A549 (cell line): ENCODE results near the gene CYB5B. TPM values are rescaled to one million over a fixed set of nuclear protein-coding genes. Genes with fewer than 3 reads are reported as not detected.

ENCODE experiments used
- ATAC-seq, 2 experiments: fragments of 200-7000 bp in 1 of 2; fragments of >200 bp in 1 of 2; cut with Nextera tagmentation in 1 of 2; cut with Tn5 transposase in 1 of 2; 3 replicates each; pipeline versions ENCODE4 v1.8.0 to v1.9.1; 2018 to 2020; ENCODE audit warnings: mild to moderate bottlenecking in 1 of 2, moderate library complexity in 1 of 2
- CTCF ChIA-PET: fragments of 300-600 bp; sonication (Branson Sonifier 250); formaldehyde crosslinking; extraction: SDS; loops from one replicate; lab custom pipeline; 2021; ENCODE audit warnings: antibody characterized with exemption, inconsistent platforms; lab: Yijun Ruan, JAX
- POLR2A ChIA-PET: fragments of 350-600 bp; formaldehyde crosslinking; extraction: SDS; loops from one replicate; lab custom pipeline; 2021; ENCODE audit warnings: antibody characterized with exemption, inconsistent platforms; lab: Yijun Ruan, JAX
- DNase-seq, 2 experiments: peaks; one replicate each; pipeline versions ENCODE4 v3.0.0 to v3.0.0-alpha.2; 2011 to 2016; ENCODE audit warnings: low read depth in 1 of 2, low spot score in 1 of 2
- FAIRE-seq: peaks from 2 replicates; lab custom pipeline; 2011; peaks lifted over from hg19 to GRCh38; lab: Jason Lieb, UNC
- H3K27ac ChIP-seq, 2 experiments: fragments of >200 bp; sonication (Bioruptor Twin); formaldehyde crosslinking; 3 replicates each; pipeline ENCODE4 v1.5.1; 2016 to 2017
- H3K4me1 ChIP-seq: fragments of >200 bp; sonication (Bioruptor Twin); formaldehyde crosslinking; 3 replicates; pipeline ENCODE4 v1.6.1; 2016
- H3K4me2 ChIP-seq: fragments of >200 bp; sonication (Bioruptor Twin); formaldehyde crosslinking; 3 replicates; pipeline ENCODE4 v1.6.1; 2016
- H3K4me3 ChIP-seq: fragments of >200 bp; sonication (Bioruptor Twin); formaldehyde crosslinking; 3 replicates; pipeline ENCODE4 v1.5.1; 2016
- H3K9me3 ChIP-seq: fragments of >200 bp; sonication (Bioruptor Twin); formaldehyde crosslinking; 3 replicates; pipeline ENCODE4 v1.6.1; 2016
- BHLHE40 ChIP-seq: IDR thresholded peaks from 2 replicates; pipeline ENCODE4 v1.6.1; 2012; ENCODE audit warnings: low read depth, low read length, inconsistent platforms
- CBX2 ChIP-seq: fragments of 200-600 bp; sonication (generic); IDR thresholded peaks from 2 replicates; pipeline ENCODE4 v1.6.1; 2016; ENCODE audit warnings: low read depth, mild to moderate bottlenecking, borderline replicate concordance
- CBX8 ChIP-seq: fragments of 200-600 bp; sonication (generic); IDR thresholded peaks from 2 replicates; pipeline ENCODE4 v1.6.1; 2016
- CHD2 ChIP-seq: fragments of 150-350 bp; IDR thresholded peaks from 2 replicates; pipeline ENCODE4 v1.6.1; 2014; ENCODE audit warnings: low read length; ENCODE audit not compliant: partially characterized antibody
- CHD4 ChIP-seq: fragments of 200-600 bp; sonication (generic); IDR thresholded peaks from 2 replicates; pipeline ENCODE4 v1.6.1; 2016; ENCODE audit warnings: antibody characterized with exemption, mild to moderate bottlenecking, borderline replicate concordance
- EHF ChIP-seq: fragments of 250-450 bp; sonication (Bioruptor Pico); IDR thresholded peaks from 2 replicates; pipeline ENCODE4 v1.5.0; 2020; ENCODE audit warnings: mild to moderate bottlenecking
- EHMT2 ChIP-seq: fragments of 200-600 bp; sonication (generic); IDR thresholded peaks from 2 replicates; pipeline ENCODE4 v1.6.1; 2016; ENCODE audit warnings: antibody characterized with exemption, low read depth, mild to moderate bottlenecking, moderate library complexity
- EP300 ChIP-seq, 2 experiments: fragments of >200 bp; sonication (Bioruptor Twin); formaldehyde crosslinking; IDR thresholded peaks; 2 replicates in 1 of 2; 3 replicates in 1 of 2; pipeline ENCODE4 v1.6.1; 2016 to 2017
- FOSL2 ChIP-seq, 2 experiments: fragments of 450-650 bp in 1 of 2; fragments of >200 bp in 1 of 2; sonication (Bioruptor Twin) in 1 of 2; formaldehyde crosslinking; IDR thresholded peaks; 2 replicates each; pipeline versions ENCODE4 v1.5.0 to v1.6.1; 2016 to 2020; ENCODE audit warnings: mild to moderate bottlenecking in 1 of 2, moderate library complexity in 1 of 2
- GATA3 ChIP-seq: IDR thresholded peaks from 2 replicates; pipeline ENCODE4 v1.6.1; 2012; ENCODE audit warnings: borderline replicate concordance
- HOXA7 ChIP-seq: fragments of 250-450 bp; sonication (Bioruptor Pico); IDR thresholded peaks from 2 replicates; pipeline ENCODE4 v1.5.0; 2020; ENCODE audit warnings: mild to moderate bottlenecking, moderate library complexity
- JUNB ChIP-seq: fragments of >200 bp; sonication (Bioruptor Twin); formaldehyde crosslinking; IDR thresholded peaks from 2 replicates; pipeline ENCODE4 v1.6.1; 2016
- KDM1A ChIP-seq: fragments of 200-600 bp; sonication (generic); IDR thresholded peaks from 2 replicates; pipeline ENCODE4 v1.6.1; 2016; ENCODE audit warnings: low read depth, mild to moderate bottlenecking
- KDM5A ChIP-seq: fragments of 200-600 bp; sonication (generic); IDR thresholded peaks from 2 replicates; pipeline ENCODE4 v1.6.1; 2016; ENCODE audit warnings: antibody characterized with exemption, mild to moderate bottlenecking
- MAFK ChIP-seq: fragments of 450-650 bp; IDR thresholded peaks from 2 replicates; pipeline ENCODE4 v1.6.1; 2014; ENCODE audit not compliant: partially characterized antibody
- MYC ChIP-seq: IDR thresholded peaks from 2 replicates; pipeline ENCODE4 v1.6.1; 2012; ENCODE audit warnings: mild to moderate bottlenecking, inconsistent platforms, low read length, improper control_type of control experiment, borderline replicate concordance
- NPAS2 ChIP-seq: fragments of 250-450 bp; sonication (Bioruptor Pico); IDR thresholded peaks from 2 replicates; pipeline ENCODE4 v1.8.0; 2022; ENCODE audit warnings: mild to moderate bottlenecking, moderate library complexity, borderline replicate concordance
- PHF8 ChIP-seq: fragments of 200-600 bp; sonication (generic); IDR thresholded peaks from 2 replicates; pipeline ENCODE4 v1.6.1; 2016; ENCODE audit warnings: low read depth, mild to moderate bottlenecking, antibody characterized with exemption, moderate library complexity, borderline replicate concordance
- RAD21 ChIP-seq, 2 experiments: fragments of >200 bp in 1 of 2; sonication (Bioruptor Twin) in 1 of 2; formaldehyde crosslinking in 1 of 2; IDR thresholded peaks in 1 of 2; conservative IDR thresholded peaks in 1 of 2; 2 replicates in 1 of 2; 3 replicates in 1 of 2; pipeline ENCODE4 v1.6.1; 2012 to 2018; ENCODE audit warnings: inconsistent platforms in 1 of 2
- RFX5 ChIP-seq: fragments of 450-650 bp; IDR thresholded peaks from 2 replicates; pipeline ENCODE4 v1.7.1; 2014; ENCODE audit warnings: antibody characterized with exemption, mild to moderate bottlenecking, moderate library complexity
- RNF2 ChIP-seq: fragments of 200-600 bp; sonication (generic); IDR thresholded peaks from 2 replicates; pipeline ENCODE4 v1.6.1; 2016; ENCODE audit warnings: low read depth, mild to moderate bottlenecking, antibody characterized with exemption, moderate library complexity, borderline replicate concordance
- SMC3 ChIP-seq: fragments of >200 bp; sonication (Bioruptor Twin); formaldehyde crosslinking; IDR thresholded peaks from 3 replicates; pipeline ENCODE4 v1.6.1; 2018; ENCODE audit warnings: inconsistent platforms
- TFCP2L1 ChIP-seq: fragments of 250-450 bp; sonication (Bioruptor Pico); IDR thresholded peaks from 2 replicates; pipeline ENCODE4 v1.5.0; 2021; ENCODE audit warnings: mild to moderate bottlenecking
- ZFP36 ChIP-seq: fragments of 450-650 bp; IDR thresholded peaks from 2 replicates; pipeline ENCODE4 v1.6.1; 2014; ENCODE audit warnings: borderline replicate concordance; ENCODE audit not compliant: partially characterized antibody
- ZNF302 ChIP-seq: fragments of 250-450 bp; sonication (Bioruptor Pico); IDR thresholded peaks from 2 replicates; pipeline ENCODE4 v1.9.0; 2021; ENCODE audit warnings: inconsistent platforms, mild to moderate bottlenecking, moderate library complexity
- ZSCAN20 ChIP-seq: fragments of 250-450 bp; sonication (Bioruptor Pico); IDR thresholded peaks from 2 replicates; pipeline ENCODE4 v1.8.0; 2022; ENCODE audit warnings: mild to moderate bottlenecking, moderate library complexity
- WGBS: methylation state at CpG from one replicate; pipeline ENCODE4 v1.1.6; 2017; ENCODE audit errors: missing lambda C conversion rate; 5-methylcytosine and 5-hydroxymethylcytosine counted together
- polyA plus RNA-seq, 4 experiments: library from polyadenylated mRNA; depleted of rRNA in 3 of 4; stranded (reverse); fragments of >200 nt; fragmentation: RNase III in 1 of 4; extraction: RNeasy Plus Mini Kit Qiagen cat#74134 plus additional on column Dnase treatment in 1 of 4; gene quantifications; 2 replicates in 3 of 4; 3 replicates in 1 of 4; pipeline ENCODE4 v1.2.3, GENCODE V29; 2011 to 2017
- TF ChIP-seq, protein P1 (sequence below): IDR thresholded peaks from 2 replicates; pipeline ENCODE4 v1.6.1; 2012
- TF ChIP-seq, protein P2 (sequence below): fragments of 250-450 bp; sonication (Bioruptor Pico); IDR thresholded peaks from 2 replicates; pipeline ENCODE4 v1.5.0; 2020; ENCODE audit warnings: low read depth, mild to moderate bottlenecking, moderate library complexity
- TF ChIP-seq, protein P3 (sequence below): fragments of 200-600 bp; sonication (generic); IDR thresholded peaks from 2 replicates; pipeline ENCODE4 v1.6.1; 2016; ENCODE audit warnings: antibody characterized with exemption, mild to moderate bottlenecking, moderate library complexity

Gene CYB5B
- polyA plus RNA-seq, 2 of the 4 experiments (the other 2 are of a cell fraction), result 248 to 477 TPM

DNA sequence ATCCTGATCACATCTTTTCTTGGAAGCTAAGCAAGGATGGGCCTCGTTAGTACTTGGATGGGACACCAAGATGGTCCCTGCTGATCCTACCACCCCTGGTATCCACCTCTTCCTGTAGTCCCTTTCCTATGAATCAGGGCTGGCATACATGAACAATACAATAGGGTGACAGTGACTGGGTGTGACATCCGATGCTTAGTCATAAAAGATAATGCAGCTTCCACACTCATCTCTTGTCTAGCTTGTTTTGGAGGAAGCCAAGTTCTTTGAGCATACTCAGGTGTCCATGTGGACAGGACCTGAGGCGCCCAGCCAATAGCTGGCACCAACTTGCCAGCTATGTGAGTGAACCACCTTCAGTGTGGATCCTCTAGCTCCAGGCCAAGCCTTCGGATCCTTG is 78.8 kb downstream of the CYB5B start (continued):
- TF ChIP-seq FOSL2 (IDR thresholded peaks at IDR 0.05) (no peak), FOSL2 (CRISPR knock-in tag; IDR thresholded peaks at IDR 0.05) (no peak), RNF2 (no peak), CHD2 (no peak), ZSCAN20 (CRISPR knock-in tag) (no peak), KDM5A (no peak), CBX8 (no peak), EHMT2 (no peak), KDM1A (no peak)

- Histone ChIP-seq H3K27ac (no peak overlapping the region), H3K4me2 (no peak overlapping the region), H3K9me3 (no peaks in the 10 kb centered on the region), H3K4me3 (no peak overlapping the region), H3K4me1 (no peaks in the 10 kb centered on the region)
- TF ChIP-seq, protein P1, sequence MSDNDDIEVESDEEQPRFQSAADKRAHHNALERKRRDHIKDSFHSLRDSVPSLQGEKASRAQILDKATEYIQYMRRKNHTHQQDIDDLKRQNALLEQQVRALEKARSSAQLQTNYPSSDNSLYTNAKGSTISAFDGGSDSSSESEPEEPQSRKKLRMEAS, result no peak
- TF ChIP-seq SMC3 (no peak), NPAS2 (no peak), GATA3 (no peak), CBX2 (no peak), KDM5A (no peak), CBX8 (no peak), MAFK (no peak), EHF (CRISPR knock-in tag) (no peak), PHF8 (no peak), EP300 (IDR thresholded peaks at IDR 0.05) (no peak), ZNF302 (CRISPR knock-in tag) (no peak), KDM1A (no peak), ZFP36 (no peak)
- FAIRE-seq, result no peak
- ChIA-PET CTCF (interaction anchor here (1.6 kb wide), 1 partner anchor 112 kb away, joined by 4 read pairs; no protein-coding TSS in a partner anchor), POLR2A (no interaction called here)
- ATAC-seq, result no peak
- WGBS, result 85% methylated on average over 4 of the region's 4 CpGs
- DNase-seq, result no peak
These were observed 83.8 kb downstream of the CYB5B start for GRCh38 chr16:69508033-69508755.

GRCh38 chr16:69509125-69509524 is 84.7 kb downstream of the CYB5B start:
- POLR2A ChIA-PET, result no interaction called here
- 73% methylated on average over 5 of the region's 5 CpGs for WGBS
- CTCF ChIA-PET, result interaction anchor here (0.6 to 1.6 kb wide), 2 partner anchors 42 to 113 kb away, joined by 3 to 4 read pairs; no protein-coding TSS in a partner anchor

More at GRCh38 chr16:69509125-69509524, 84.7 kb downstream of the CYB5B start:
- Histone ChIP-seq H3K9me3 (no peaks in the 10 kb centered on the region), H3K4me1 (0 out of 3 replicates have a peak, but pooled peaks cover 4% of the 10 kb centered on the region), H3K4me2 (no peak overlapping the region)
- no peak for TF ChIP-seq NPAS2
- no peak for TF ChIP-seq MYC
- TF ChIP-seq CBX8, result no peak
- no peak for TF ChIP-seq RFX5
- no peak for TF ChIP-seq MAFK
- no peak for TF ChIP-seq EP300 (IDR thresholded peaks at IDR 0.05)
- no peak for TF ChIP-seq HOXA7 (CRISPR knock-in tag)
- no peak for TF ChIP-seq TFCP2L1 (CRISPR knock-in tag)
- no peak for TF ChIP-seq SMC3
- no peak for TF ChIP-seq CHD4
- no peak for TF ChIP-seq JUNB
- no peak for TF ChIP-seq BHLHE40
- TF ChIP-seq, protein P2, sequence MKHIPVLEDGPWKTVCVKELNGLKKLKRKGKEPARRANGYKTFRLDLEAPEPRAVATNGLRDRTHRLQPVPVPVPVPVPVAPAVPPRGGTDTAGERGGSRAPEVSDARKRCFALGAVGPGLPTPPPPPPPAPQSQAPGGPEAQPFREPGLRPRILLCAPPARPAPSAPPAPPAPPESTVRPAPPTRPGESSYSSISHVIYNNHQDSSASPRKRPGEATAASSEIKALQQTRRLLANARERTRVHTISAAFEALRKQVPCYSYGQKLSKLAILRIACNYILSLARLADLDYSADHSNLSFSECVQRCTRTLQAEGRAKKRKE (CRISPR knock-in tag), result no peak
- TF ChIP-seq, protein P3, sequence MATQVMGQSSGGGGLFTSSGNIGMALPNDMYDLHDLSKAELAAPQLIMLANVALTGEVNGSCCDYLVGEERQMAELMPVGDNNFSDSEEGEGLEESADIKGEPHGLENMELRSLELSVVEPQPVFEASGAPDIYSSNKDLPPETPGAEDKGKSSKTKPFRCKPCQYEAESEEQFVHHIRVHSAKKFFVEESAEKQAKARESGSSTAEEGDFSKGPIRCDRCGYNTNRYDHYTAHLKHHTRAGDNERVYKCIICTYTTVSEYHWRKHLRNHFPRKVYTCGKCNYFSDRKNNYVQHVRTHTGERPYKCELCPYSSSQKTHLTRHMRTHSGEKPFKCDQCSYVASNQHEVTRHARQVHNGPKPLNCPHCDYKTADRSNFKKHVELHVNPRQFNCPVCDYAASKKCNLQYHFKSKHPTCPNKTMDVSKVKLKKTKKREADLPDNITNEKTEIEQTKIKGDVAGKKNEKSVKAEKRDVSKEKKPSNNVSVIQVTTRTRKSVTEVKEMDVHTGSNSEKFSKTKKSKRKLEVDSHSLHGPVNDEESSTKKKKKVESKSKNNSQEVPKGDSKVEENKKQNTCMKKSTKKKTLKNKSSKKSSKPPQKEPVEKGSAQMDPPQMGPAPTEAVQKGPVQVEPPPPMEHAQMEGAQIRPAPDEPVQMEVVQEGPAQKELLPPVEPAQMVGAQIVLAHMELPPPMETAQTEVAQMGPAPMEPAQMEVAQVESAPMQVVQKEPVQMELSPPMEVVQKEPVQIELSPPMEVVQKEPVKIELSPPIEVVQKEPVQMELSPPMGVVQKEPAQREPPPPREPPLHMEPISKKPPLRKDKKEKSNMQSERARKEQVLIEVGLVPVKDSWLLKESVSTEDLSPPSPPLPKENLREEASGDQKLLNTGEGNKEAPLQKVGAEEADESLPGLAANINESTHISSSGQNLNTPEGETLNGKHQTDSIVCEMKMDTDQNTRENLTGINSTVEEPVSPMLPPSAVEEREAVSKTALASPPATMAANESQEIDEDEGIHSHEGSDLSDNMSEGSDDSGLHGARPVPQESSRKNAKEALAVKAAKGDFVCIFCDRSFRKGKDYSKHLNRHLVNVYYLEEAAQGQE, result no peak
- TF ChIP-seq RAD21 (conservative IDR thresholded peaks at IDR 0.05 in 1 of 2, IDR thresholded peaks at IDR 0.05 in 1 of 2), result no peak
- TF ChIP-seq ZFP36, result no peak
- TF ChIP-seq, all 56 proteins: peak for 0
- DNase-seq (no peak), FAIRE-seq (no peak), ATAC-seq (no peak)
- no peak overlapping the region for H3K27ac ChIP-seq
- no peak overlapping the region for H3K4me3 ChIP-seq
